Stimulated activated naive CD4-positive, alpha-beta T cell treated with Interleukin-2 at 50 U/mL for 16 hours (primary cell): Measurements from ENCODE around the gene HECTD3.
"Not testable (repeated sequence)": the region's sequence is repeated elsewhere in the genome, so short reads cannot be mapped to it uniquely, and the experiment has no call there.

Source experiments
- DNase-seq: peaks from one replicate; lab custom pipeline; 2025; lab: John Stamatoyannopoulos, UW

The HECTD3 gene

DNA sequence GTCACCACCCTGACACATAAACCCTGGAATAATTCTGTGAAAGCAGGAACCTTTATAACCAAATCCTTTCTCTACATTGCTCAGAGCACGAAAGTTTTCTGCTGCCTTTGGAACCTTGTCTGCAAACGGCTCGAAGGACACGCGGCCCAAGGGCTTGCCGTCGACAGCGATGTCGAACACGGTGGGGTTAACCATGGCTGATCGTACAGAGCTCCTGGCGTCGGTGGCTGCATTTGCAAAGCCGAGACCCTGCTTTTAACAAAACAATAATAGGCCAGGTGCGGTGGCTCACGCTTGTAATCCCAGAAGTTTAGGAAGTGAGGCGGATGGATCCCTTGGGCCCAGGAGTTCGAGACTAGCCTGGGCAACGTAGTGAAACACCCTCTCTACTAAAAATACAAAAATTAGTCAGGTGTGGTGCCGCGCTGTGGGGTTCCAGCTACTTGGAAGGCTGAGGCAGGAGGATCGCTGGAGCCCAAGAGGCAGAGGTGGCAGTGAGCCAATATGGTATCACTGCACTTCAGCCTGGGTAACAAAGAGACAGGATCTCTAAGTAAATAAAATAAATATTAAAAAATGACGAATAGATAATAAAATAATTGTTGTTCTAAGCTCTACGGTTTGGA is 22.5 kb downstream of the HECTD3 start:
- no peak for DNase-seq

- no peak for DNase-seq
Measured at GRCh38 chr1:44985747-44986359, 25.3 kb downstream of the HECTD3 start.

DNA sequence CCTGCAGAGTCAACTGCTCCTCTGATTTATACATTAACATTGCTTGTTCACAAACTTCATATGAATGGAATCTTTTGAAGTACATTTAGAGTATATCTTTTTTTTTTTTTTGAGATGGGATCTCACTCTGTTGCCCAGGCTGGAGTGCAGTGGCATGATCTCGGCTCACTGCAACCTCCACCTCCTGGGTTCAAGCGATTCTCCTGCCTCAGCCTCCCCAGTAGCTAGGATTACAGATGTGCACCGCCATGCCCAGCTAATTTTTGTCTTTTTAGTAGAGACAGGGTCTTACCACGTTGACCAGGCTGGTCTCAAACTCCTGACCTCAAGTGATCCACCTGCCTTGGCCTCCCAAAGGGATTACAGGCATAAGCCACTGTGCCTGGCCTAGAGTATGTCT is 33.8 kb downstream of the HECTD3 start:
- not testable (repeated sequence) for DNase-seq

DNA sequence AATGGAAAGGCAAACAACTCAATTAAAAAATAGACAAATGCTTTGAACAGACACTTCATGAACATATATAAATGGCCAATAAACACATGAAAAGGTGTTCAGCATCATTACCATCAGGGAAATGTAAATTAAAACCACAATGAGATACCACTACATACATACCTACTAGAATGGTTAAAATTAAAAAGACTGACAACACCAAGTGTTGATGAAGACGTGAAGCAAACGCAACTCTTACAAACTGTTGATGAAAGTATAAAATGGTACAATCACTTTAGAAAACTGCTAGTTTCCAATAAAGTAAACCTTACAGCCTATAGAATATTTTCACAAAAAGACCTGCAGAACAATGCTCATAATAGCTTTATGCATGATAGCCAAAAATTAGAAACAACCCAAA is 34.9 kb downstream of the HECTD3 start:
- no peak for DNase-seq

- no peak for DNase-seq
Measured at GRCh38 chr1:44973645-44974044, 37.5 kb downstream of the HECTD3 start.

DNA sequence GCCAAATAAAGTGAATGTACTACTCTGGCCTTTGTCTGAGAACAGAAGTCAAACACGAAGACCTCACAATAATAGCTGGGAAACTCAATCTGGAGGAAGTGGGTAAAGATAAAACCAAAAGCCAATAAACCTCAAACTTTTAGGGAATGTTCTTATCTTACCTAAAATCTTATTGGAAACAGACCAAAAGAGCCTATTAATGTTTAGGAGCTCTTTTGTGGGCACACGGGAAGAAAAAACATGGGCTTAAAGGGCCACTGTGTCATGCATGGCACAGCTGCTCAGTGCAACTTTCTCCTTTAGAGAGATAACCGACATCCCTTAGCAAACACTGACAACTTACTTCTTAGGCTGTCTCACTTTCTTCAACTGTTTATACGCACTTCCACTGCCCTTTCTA is 40.8 kb downstream of the HECTD3 start:
- no peak for DNase-seq

DNA sequence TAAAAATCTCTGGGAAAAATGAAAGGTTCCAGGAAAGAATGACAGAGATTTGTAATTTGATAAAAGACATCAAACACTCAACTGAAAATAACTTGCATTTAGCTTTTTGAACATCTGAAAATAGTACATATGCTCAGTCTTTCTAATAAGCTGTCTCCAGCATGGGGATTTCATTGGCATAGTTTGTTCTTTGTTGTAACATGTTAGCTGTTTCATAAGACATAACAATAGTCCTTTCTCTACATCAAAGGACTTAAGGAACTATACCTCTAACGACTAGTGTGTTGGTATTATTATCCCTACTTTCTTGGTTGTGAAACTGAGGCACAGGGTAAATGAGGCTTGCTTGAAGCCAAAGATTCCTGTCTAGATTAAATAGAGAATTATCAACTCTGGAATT is 46.7 kb downstream of the HECTD3 start:
- DNase-seq = no peak

DNA sequence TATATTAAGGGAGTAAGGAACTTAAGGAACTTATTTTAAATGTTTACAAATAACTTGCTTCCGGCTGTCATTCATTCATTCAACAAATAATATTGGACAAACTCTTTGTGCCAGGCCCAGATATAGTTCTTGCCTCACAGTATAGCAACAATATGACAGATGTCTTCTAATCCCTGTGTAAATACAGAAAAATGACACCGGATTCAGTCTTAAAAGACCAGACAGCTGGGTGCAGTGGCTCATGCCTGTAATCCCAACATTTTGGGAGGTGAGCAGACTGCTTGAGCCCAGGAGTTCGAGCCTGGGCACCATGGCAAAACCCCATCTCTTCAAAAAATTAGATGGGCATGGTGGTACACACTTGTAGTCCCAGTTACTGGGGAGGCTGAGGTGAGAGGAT is 48.4 kb downstream of the HECTD3 start:
- no peak for DNase-seq

- not testable (repeated sequence) for DNase-seq
Measured at GRCh38 chr1:44962022-44962421, 49.1 kb downstream of the HECTD3 start.

- DNase-seq = not testable (repeated sequence)
Measured at GRCh38 chr1:44957566-44957965, 53.6 kb downstream of the HECTD3 start.

DNA sequence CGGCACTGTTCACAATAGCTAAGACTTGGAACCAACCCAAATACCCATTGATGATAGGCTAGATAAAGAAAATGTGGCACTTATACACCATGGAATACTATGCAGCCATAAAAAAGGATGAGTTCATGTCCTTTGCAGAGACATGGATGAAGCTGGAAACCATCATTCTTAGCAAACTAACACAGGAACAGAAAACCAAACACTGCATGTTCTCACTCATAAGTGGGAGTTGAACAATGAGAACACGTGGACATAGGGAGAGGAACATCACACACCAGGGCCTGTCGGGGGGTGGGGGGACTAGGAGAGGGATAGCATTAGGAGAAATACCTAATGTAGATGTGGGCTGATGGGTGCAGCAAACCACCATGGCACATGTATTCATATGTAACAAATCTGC is 55.0 kb downstream of the HECTD3 start:
- DNase-seq = not testable (repeated sequence)
